HL-60/S4 treated with phorbol 12-myristate 13-acetate at 8.2 ng/mL for 4 days and 3 days (cell line): ENCODE data around the gene TMEM156.

Experiments used
- in situ Hi-C: fragments of 300-500 bp; cut with MboI; formaldehyde crosslinking; loops from 2 replicates; pipeline ENCODE4 v1.15.0; 2022; ENCODE audit warnings: low sequenced_read_pairs

TMEM156 gene

GRCh38 chr4:39032218-39033085 is at the start of gene TMEM156:
Gene TMEM156 (minus strand): TSS chr4:39032409. CDS start chr4:39032313, 96 bp downstream.
- in situ Hi-C loops = no loop called here

- in situ Hi-C loops = no loop called here
These were observed 46.6 kb upstream of the TMEM156 start for GRCh38 chr4:39078829-39079228.

- in situ Hi-C loops = no loop called here
These were observed 36.7 kb upstream of the TMEM156 start for GRCh38 chr4:39068907-39069306.

GRCh38 chr4:39067451-39067850 is 35.2 kb upstream of the TMEM156 start:
- in situ Hi-C loops = no loop called here

GRCh38 chr4:39067031-39067430 is 34.8 kb upstream of the TMEM156 start:
- in situ Hi-C loops = no loop called here

- in situ Hi-C loops = no loop called here
These were observed 34.2 kb upstream of the TMEM156 start for GRCh38 chr4:39066371-39066770.

GRCh38 chr4:39063430-39063829 is 31.2 kb upstream of the TMEM156 start:
- in situ Hi-C loops = no loop called here

GRCh38 chr4:39062770-39063097 is 30.5 kb upstream of the TMEM156 start:
- in situ Hi-C loops = no loop called here

- in situ Hi-C loops = no loop called here
These were observed 30.0 kb upstream of the TMEM156 start, which contains the start of gene KLHL5 for GRCh38 chr4:39062094-39062769. Gene KLHL5 (plus strand): TSS chr4:39062232. CDS start chr4:39062653, 421 bp downstream.

- in situ Hi-C loops = no loop called here
These were observed 29.2 kb upstream of the TMEM156 start for GRCh38 chr4:39061457-39061856.

- in situ Hi-C loops = no loop called here
These were observed 23.8 kb upstream of the TMEM156 start for GRCh38 chr4:39056023-39056422.

GRCh38 chr4:39054497-39054896 is 22.3 kb upstream of the TMEM156 start:
- in situ Hi-C loops = no loop called here

- in situ Hi-C loops = no loop called here
These were observed 21.8 kb upstream of the TMEM156 start for GRCh38 chr4:39053983-39054382.

GRCh38 chr4:39051492-39051891 is 19.3 kb upstream of the TMEM156 start:
- in situ Hi-C loops = no loop called here

GRCh38 chr4:39050590-39050989 is 18.4 kb upstream of the TMEM156 start:
- in situ Hi-C loops = no loop called here

GRCh38 chr4:39048311-39048710 is 16.1 kb upstream of the TMEM156 start:
- in situ Hi-C loops = no loop called here

- in situ Hi-C loops = no loop called here
These were observed 15.5 kb upstream of the TMEM156 start for GRCh38 chr4:39047681-39048080.

- in situ Hi-C loops = no loop called here
These were observed 14.0 kb upstream of the TMEM156 start for GRCh38 chr4:39046249-39046648.

- in situ Hi-C loops = no loop called here
These were observed 13.6 kb upstream of the TMEM156 start for GRCh38 chr4:39045827-39046221.

- in situ Hi-C loops = no loop called here
These were observed 13.0 kb upstream of the TMEM156 start for GRCh38 chr4:39044956-39045826.

GRCh38 chr4:39044364-39044955 is 12.3 kb upstream of the TMEM156 start:
- in situ Hi-C loops = no loop called here
